Activated CD4-positive, alpha-beta T cell treated with anti-CD3 and anti-CD28 coated beads, Interleukin-2, Interleukin-6, amounts not matched to agents 100 ng/mL and 50 ng/mL, durations not matched to agents 16 hours and 8 hours (primary cell): ENCODE results near the gene ANKEF1.
"Not testable (repeated sequence)": the region's sequence is repeated elsewhere in the genome, so short reads cannot be mapped to it uniquely, and the experiment has no call there.

ENCODE experiments used
- DNase-seq: peaks from one replicate; pipeline ENCODE4 v3.0.0-alpha.2; 2020

ANKEF1 gene

GRCh38 chr20:10033905-10034650 lies 709 bp upstream of the ANKEF1 start:
- no peak for DNase-seq

DNA sequence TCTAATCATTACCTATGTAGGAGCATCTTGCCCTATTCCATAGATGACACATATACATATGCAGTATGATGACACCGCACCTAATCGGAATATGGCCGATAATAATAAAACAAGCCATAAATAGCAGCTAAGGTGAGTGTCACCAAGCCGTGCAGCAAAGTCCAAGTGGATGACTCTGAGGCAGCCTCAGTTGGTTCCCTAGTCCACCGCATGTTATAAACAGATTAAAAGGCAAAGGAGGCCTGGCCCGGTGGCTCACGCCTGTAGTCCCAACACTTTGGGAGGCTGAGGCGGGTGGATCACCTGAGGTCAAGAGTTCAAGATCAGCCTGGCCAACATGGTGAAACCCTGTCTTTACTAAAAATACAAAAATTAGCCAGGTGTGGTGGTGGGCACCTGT lies 1.5 kb downstream of the ANKEF1 start:
- not testable (repeated sequence) for DNase-seq

- no peak for DNase-seq
Observed at GRCh38 chr20:10040070-10040975, 5.5 kb downstream of the ANKEF1 start.

DNA sequence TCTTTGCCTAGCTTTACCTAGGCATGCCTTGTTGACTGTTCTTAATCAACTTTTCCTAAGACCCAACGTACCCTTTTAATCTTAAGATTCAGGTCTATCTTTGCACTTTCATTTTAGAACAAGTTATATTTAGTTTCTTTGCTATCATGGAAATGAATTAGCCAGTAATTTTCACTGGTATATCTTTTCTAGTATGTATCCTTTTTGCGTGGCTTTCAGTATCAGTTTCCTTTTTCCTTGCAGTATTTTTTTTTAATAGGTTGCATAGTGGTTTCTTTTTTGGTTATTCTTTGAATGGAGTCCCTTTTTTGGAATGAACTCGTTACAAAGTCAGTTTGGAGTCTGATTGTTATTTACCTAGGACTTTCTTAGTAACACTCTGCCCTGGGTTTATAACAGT lies 7.3 kb downstream of the ANKEF1 start:
- DNase-seq, result no peak

- no peak for DNase-seq
Observed at GRCh38 chr20:10047427-10047826, 12.6 kb downstream of the ANKEF1 start.

DNA sequence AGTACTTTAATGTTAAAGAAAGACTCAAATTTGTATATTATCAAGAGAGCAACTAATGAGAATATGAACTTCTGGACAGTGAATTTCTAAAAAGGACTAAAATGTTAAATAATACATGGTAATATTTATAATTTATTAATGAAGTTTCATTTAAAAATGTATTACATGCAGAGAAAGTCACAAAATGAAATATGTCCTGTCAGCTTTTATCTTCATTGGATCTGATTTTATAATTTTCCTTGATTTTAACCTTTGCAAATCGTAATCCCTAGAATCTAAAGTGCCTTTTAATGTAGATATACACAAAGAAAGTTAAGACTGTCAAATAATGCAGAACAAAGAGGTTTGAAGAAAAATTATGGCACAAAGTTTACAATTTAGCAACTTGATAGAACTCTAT lies 16.4 kb downstream of the ANKEF1 start:
- DNase-seq, result no peak

- no peak for DNase-seq
Observed at GRCh38 chr20:10059006-10059405, 24.2 kb downstream of the ANKEF1 start.

DNA sequence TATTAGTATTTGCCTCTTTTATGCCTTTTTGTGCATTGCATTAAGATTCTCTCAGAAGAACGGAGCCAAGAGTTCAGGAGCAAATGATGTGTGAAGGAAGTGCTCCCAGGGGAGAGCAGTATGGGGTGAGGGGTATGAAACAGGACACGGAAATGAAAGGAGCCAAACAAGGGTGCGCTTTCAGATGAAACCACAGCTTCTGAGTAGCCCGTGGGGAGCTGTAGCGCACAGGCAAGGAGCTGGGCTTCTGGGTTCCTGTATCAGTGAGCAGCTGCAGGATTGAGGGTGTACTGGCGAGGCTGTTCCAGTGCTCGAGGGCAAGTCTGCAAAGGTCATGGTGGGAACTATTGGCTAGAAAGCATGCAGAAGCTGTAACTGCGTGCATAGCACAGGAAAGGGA lies 25.4 kb downstream of the ANKEF1 start:
- DNase-seq, result no peak

- DNase-seq, result no peak
Observed at GRCh38 chr20:10061641-10062040, 26.9 kb downstream of the ANKEF1 start.

- DNase-seq, result no peak
Observed at GRCh38 chr20:10063482-10063881, 28.7 kb downstream of the ANKEF1 start.

GRCh38 chr20:10064611-10065010 lies 29.8 kb downstream of the ANKEF1 start:
- DNase-seq, result no peak

GRCh38 chr20:10065154-10065833 lies 30.5 kb downstream of the ANKEF1 start:
- no peak for DNase-seq

GRCh38 chr20:10067321-10067720 lies 32.5 kb downstream of the ANKEF1 start:
- DNase-seq, result no peak

DNA sequence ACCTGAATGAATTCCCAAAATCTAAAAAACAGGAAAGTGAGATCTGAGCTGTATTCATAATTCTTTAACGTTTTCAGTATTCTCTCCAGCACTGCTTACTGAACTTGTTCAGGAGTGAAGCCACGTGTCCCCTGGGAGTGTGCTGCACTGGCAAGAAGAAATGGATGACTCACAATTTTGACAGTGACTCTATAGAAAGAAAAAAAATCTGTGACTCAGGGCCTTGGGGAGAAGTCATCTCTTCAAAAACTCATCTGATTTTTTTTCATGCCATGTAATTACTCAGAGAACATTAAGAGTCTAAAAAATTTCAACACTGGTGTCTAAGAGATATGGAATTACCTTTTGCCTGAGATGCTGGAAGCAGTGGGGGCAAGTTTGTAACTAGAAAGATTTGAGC lies 39.7 kb downstream of the ANKEF1 start:
- peak; percentile 6 for DNase-seq

DNA sequence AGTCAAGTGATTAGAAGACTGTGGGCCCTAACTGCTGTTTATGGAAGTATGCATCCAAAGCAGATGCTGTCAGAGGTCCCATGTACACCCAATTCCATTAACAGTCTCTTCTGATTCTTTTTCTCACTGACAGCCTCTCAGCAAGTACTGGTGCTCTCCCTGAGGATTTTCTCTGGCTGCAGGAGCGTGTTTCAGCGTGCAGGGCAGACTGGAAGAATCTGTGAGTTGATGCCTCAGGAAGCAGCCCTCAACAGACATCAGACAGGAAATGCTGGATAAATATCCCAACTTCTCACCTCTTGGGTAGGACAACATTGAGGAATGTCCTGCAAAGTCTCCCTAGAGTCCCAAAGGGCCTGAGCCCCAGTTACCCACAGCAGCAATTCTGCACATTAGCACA lies 40.8 kb downstream of the ANKEF1 start:
- DNase-seq, result no peak

DNA sequence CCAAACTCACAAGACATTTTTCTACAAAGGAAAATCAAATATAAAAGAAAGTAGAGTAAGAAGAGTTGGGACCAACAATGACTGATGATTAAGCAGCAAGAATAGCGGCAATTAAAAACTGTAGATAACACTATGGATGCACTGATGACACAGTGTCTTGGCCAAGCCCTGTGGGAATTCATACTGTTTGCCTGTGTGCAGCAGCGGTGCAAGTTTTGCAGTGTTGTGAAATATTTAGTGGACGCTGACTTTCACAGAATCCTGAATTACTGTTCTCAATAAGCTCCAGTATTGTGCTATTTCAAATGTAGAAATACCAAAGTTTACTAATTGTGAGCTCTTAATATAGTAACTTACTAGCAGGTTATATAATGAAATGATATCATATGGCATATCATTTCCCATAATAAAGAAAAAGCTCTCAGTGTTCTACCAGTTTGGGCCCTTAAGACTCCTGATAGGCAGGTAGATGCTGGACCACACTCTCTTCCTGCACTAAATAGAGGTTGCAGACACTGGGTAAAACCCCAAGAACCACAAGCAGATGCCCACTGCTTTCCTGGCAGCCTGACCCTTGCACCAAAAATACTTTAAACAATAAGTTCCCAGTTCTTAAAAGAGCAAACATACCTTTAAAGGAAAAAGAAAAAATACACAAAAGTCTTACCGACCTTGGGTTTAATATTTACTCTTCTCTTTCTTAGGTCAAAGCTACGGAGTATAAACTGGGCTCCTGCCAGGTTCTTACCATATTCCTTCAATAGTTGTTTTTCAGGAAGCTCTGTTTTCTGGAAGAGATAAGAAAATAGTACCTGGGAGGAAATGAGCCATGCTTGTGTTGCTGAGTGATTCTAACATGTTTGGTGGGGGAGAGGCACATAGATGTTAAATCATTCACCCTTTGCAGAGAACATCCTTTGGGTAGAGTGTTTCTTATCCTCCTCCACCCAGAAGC lies 41.6 kb downstream of the ANKEF1 start:
- no peak for DNase-seq

DNA sequence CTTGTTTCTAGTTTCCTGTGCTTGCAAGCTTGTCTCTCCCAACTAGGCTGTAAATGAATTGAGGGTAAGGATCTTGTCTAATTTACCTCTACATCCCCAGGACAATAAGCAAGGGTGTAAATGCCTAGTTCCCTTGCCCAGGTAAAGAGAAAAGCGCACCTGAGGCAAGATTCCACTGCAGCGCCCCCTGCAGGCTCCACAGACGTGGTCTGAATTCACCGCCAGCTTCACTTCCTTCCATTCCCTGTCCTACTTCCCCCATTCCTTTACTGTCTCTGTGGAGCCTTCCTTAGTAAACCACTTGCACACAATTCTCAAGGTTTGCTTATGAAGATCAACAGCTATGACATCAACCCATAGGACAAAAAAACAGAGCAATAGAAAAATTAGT lies 42.3 kb downstream of the ANKEF1 start:
- no peak for DNase-seq

DNA sequence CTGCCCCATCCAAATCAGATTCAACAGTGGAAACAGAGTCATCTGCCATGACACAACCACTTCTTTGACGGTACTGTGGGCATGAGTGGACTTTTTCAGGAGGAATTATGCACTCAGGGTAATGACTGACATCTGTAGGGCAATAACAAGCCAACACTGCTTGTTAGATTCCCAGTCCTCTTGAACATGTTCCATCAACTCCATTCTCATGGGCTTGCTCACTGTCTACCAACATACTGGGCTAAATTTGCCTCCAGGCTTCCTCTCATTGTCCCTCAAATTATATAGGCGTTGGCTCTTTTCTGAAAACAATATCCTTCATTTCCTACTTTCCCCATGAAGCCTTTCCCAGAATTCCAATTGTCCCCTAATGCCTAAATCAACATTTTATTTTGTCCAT lies 43.1 kb downstream of the ANKEF1 start:
- DNase-seq, result no peak

DNA sequence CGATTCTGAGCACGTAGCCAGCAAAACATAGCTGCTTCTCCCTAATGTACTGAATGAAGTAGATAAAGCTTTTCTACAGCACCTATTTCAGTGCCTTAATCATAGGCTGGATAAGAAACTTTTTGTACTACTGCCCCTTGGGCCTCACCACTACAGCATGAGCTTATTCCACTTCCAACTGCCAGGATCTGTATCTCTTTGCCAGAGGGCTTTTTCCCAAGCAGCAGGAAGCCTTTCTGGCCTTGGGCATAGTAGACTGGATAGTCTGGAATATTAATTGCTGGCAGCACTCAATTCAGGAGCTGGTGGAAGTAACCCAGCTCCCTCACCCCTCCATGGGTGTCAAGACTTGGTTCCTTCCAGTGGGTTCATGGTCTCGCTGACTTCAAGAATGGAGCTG lies 43.6 kb downstream of the ANKEF1 start:
- DNase-seq, result no peak

- no peak for DNase-seq
Observed at GRCh38 chr20:10079964-10080363, 45.2 kb downstream of the ANKEF1 start.

GRCh38 chr20:10080574-10080973 lies 45.8 kb downstream of the ANKEF1 start:
- DNase-seq, result no peak

DNA sequence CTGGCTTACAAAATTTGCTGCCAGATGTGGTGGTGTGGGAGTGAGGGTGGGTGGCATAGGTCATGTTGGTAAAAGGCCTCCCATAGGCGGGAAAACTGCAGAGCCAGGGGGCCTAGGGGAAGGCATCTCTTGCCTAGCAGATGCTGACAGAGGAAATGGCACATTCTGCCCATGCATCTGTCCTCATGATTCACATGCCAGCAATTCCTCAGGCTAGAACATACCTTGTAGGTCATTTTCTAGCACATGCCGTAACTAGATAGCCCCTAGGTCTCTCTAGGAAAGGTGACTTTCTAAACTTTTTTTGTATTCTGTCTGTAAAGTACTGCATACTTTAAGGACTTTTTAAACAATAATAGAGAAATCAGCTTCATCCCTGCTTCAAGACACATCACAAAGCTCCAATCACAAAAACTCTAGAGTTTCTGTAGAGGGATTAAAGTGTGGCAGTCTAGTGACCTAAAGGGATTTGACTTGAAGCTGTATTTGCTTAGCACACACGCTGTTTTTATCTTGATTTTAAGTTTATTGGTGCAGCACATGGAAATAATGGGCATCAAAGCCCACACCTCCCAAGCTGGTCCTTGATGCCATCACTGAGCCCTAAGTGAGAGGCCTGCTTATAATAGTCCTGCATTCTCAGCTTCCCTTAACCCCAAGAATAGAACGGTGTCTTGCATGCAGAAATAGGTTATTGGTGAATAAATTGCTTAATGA lies 55.2 kb downstream of the ANKEF1 start:
- no peak for DNase-seq
